NK-92 (cell line): ENCODE results near the gene NANS.

ENCODE experiments used
- DNase-seq: peaks from one replicate; lab custom pipeline; 2025; ENCODE audit not compliant: unreplicated experiment; lab: John Stamatoyannopoulos, UW

Gene NANS

DNA sequence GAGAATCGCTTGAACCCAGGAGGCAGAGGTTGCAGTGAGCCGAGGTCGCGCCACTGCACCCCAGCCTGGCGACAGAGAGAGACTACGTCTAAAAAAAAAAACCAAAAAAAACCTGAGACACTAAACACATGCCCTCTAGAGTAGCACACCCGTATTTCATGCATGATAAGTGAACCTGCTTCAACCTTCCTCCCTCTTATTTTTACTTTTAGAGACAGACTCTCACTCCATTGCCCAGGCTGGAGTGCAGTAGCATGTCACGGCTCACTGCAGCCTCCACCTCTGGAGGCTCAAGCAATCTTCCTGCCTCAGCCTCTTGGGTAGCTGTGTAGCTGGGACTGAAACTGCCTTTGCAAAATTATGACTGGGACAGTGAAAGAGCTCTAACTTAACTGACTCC is 17.6 kb upstream of the NANS start:
- no peak for DNase-seq

- DNase-seq, result no peak
Observed at GRCh38 chr9:98039607-98040017, 16.9 kb upstream of the NANS start.

DNA sequence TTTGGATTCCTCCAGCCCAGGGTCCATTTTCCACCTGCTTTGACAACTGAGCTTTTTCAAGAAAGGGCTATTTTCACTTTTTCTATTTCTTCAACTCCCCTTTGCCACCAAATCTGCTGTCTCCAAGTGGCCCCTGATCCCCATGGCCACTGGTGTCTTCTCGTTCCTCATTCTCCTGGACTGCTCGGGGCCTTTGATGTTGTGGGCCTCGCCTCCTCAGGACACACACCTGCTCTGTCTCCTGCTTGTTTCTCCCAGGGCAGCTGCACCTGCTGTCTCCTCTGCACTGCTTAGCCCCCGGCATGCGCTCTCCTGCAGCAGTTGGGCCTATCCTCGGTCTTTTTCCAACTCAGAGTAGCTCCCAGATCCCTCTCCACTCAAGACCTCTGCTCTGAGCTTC is 16.3 kb upstream of the NANS start:
- no peak for DNase-seq

DNA sequence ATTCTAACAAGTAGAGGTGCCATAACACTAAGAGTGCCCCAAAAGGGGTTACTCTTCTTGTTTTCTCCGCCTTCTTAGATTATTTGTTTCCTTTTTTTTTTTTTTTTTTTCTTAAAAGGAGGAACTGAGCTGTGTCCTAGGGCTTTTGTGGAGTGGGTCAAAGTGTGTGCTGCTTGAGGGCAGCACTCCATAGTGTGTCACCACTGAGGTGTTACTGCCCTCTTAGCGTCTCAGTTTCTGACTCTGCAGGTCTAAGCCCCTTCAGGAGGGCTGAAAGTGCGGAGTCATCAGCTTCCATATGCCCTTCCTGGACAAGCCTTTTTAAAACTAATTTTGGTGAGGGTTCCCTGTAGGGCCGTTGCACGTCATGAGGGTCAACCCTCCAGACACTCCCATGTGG is 12.6 kb upstream of the NANS start:
- DNase-seq, result no peak

GRCh38 chr9:98045234-98046179 is 11.0 kb upstream of the NANS start:
- DNase-seq, result no peak

DNA sequence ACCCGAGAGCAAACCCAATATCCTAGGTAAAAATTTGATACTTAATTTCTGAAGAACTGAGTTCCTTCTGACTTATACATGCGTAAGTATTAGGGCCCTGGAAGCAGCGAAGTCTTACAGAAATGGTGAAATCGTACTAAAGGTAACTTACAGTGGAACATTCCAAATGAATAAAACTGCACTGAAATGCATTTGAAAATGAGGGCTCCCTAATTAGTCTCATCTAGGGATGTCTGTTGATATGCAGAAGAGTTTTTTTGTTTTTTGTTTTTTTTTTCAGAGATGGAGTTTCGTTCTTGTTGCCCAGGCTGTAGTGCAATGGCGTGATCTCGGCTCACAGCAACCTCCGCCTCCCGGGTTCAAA is 10.4 kb upstream of the NANS start:
- DNase-seq, result no peak

- DNase-seq, result no peak
Observed at GRCh38 chr9:98047002-98047401, 9.5 kb upstream of the NANS start.

DNA sequence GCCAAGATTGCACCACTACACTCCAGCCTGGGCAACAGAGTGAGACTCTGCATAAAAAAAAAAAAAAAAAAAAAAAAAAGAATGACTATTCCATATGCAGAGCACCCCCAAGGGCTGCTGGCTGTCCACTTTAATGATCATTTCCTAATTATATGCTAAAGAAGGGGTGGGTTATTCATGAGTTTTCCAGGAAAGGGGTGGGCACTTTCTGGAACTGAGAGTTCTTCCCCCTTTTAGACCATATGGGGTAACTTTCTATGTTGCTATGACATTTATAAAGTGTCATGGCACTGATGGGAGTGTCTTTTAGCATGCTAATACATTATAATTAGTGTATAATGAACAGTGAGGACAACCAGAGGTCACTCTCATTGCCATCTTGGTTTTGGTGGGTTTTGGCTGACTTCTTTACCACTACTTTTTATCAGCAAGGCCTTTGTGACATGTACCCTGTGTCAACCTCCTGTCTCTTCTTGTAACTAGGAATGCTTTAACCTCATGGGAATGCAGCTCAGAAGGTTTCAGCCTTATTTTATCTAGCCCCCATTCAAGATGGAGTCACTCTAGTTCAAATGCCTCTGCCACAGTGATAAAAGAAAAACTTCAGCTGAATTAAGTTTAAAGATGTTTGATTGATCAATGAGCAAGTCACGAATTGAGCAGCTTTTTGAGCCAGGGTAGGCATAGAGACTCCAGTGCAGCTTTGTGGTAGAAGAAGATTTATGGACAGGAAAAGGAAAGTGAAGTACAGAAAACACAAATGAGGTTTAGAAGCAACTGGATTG is 7.1 kb upstream of the NANS start:
- DNase-seq, result no peak

GRCh38 chr9:98050351-98050750 is 6.2 kb upstream of the NANS start:
- DNase-seq, result no peak

DNA sequence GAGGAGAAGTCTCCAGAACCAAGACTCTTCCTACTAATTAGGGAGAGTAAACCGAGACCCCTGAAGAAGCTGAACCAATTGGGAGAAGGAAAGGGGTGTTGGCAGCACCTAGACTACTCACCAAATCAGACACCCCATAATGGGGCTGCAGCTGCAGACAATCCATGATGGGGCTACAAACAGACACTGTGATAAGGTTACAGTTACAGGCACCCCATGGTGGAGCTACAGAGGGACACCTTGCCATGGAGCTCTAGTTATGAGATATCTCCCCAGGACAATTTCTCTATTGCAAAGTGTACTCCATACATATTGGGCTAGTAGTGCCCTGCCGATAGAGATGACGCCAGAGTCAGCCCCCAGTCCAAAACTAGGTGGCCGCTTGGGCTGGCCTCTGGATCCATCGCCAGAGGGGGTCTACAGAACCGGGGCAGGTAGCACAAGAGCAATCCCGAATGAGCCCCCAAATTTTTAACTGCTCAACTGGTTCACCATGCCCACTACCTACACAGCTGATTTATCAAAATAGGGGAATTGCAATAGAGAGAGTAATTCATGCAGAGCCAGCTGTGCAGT is 2.1 kb upstream of the NANS start:
- no peak for DNase-seq

DNA sequence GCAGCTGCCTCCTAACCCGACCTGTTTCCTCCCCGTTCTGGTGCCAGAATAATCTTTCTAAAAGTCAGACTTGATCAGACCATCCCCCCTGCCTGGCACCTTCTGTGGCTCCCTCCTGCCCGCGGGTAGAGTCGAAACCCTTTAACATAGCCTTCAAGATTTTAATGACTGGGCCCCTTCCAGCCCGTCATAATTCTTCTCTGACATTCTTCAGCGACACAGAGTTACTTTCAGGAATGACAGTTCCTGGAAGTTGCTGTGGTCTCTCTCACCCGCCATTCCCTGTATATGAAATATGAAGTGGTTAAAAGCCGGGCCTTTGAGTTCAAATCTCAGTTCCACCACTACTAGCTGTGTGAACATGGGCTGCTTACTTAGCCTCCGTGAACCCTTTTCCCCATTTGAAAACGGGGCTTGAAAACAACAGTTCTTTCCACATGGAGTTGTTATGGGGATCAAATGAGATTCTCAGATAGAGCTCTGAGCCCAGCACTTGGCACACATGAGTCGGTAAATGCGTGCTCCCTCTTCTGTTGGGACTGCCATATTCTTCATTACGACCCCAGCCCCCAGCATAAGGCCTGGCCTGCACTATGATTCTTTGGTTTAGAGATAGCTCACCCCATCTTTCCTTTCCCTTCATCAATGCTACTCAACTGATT is 737 bp downstream of the NANS start:
- DNase-seq, result no peak

- DNase-seq, result no peak
Observed at GRCh38 chr9:98062161-98062560, 5.6 kb downstream of the NANS start.

DNA sequence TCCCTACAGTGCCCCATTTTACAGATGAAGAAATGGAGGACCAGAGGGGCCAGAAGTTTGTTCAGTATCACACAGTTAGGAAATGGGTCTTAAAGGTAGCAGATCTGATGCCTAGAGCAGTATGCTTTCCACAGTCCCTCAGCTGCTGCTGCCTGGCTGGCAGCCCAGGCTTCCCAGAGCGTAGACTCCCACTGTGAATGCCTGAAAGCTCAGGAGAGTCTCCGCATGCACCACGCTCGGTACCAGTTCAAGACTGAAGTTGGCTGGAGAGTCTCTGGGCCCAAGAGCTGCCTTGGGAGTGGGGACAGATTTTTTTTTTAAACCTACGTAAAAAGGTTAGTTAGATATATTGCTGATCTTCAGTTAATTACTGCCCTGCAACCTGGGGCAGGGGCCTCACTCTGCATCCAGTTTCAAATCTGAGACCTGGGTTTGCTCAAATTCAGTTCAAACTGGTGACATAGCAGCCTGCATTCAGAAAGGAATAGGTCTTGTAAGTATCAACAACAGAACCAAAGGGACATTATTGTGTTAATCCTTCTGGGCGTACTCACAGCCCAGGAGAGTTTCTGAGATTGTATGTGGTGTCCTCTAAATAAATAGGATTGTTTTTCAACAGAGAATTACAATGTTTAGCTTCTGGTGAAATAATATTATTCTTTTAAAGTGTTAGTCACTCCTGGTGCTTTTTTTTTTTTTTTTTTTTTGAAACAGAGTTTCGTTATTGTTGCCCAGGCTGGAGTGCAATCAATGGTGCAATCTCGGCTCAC is 8.3 kb downstream of the NANS start:
- DNase-seq, result no peak

- no peak for DNase-seq
Observed at GRCh38 chr9:98066235-98066634, 9.7 kb downstream of the NANS start.

DNA sequence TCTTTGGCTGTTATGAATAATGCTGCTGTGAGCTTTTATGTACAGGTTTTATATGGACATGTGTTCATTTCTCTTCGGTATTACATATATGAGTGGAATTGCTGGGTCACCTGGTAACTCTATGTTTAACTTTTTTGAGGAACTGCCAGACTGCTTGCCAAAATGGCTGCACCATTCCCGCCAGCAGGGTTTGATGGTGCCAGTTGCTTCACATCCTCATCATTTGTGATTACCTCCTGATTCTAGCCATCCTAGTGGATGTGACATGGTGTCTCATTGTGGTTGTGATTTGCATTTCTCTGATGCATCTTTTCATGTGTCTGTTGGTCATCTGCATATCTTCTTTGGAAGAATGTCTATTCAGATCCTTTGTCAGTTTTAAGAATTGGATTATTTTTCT is 10.7 kb downstream of the NANS start:
- DNase-seq, result no peak

- DNase-seq, result no peak
Observed at GRCh38 chr9:98069551-98069950, 13.0 kb downstream of the NANS start.

DNA sequence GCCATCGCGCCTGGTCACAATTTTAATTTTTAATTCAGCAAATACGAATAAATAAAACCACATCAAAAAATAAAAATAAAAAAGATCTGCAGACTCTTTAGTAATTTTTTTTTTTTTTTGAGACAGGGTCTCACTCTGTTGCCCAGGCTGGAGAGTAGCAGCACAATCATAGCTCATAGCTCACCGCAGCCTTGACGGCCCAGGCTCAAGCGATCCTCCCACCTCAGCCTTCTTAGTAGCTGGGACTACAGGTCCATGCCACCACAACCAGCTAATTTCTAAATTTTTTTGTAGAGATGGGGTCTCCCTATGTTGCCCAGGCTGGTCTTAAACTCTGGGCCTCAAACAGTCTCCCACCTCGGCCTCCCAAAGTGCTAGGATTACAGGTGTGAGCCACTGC is 14.2 kb downstream of the NANS start:
- no peak for DNase-seq

- DNase-seq, result no peak
Observed at GRCh38 chr9:98071737-98072136, 15.2 kb downstream of the NANS start.

DNA sequence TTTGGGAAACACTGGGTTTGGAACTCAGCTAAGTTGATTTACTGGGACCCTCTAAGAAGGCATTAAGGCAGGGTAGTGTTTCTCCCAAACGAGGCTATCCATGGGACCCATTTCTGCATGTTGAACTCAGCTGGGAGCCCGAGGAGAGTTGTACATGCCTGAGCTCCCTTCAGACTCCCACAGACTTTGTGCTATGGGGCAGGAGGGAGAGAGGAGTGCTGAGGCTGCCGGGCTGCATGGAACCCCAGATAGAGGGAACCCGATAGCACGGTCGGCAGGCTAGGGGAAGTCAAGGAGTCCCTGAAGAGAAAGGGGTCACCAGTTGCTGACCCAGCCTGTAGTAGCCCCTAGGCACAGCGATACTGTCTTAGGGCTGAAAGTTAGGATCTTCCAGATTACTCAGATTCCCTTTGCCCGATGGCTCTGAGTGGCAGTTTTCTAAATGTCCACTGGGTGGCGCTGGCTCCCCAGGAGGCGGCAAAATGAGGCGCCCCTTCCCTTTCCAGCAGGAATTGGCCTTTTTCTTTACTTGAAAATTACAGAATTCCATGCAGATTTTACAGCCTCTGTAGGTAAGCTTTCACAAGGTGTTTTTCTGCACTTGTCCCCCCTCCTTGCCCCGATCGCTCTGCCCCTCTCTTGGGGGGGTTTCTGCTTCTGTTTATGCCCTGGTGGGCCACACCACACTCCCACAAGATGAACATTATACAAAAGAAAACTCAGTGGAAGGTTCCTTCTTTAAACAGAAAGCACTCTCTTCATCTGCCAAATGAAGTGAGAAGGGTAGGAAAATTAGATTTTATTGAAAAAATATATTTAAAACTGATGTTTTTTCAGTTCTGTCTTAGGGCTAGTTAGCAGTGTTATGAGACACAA is 17.8 kb downstream of the NANS start:
- no peak for DNase-seq

- DNase-seq, result no peak
Observed at GRCh38 chr9:98075332-98075805, 18.8 kb downstream of the NANS start.
